HL-60 (cell line): ENCODE data around the gene SMYD1.

Experiments
- DNase-seq, 2 experiments: peaks; one replicate each; pipeline ENCODE4 v3.0.0-alpha.2; 2010 to 2020; ENCODE audit warnings: low read depth in 1 of 2, low spot score in 1 of 2
- H3K27ac ChIP-seq: fragments of 250-450 bp; sonication (Bioruptor Pico); replicated peaks from 2 replicates; pipeline ENCODE4 v1.5.1; 2020; ENCODE audit warnings: mild to moderate bottlenecking, moderate library complexity
- H3K27me3 ChIP-seq: fragments of 250-450 bp; sonication (Bioruptor Pico); 2 replicates; pipeline ENCODE4 v1.5.1; 2021; ENCODE audit warnings: mild to moderate bottlenecking, moderate library complexity; ENCODE audit not compliant: insufficient read depth, poor library complexity, severe bottlenecking
- H3K4me3 ChIP-seq: replicated peaks from 2 replicates; pipeline ENCODE4 v1.5.1; 2011; ENCODE audit warnings: mild to moderate bottlenecking, control low read depth, low read length; ENCODE audit not compliant: insufficient read depth
- GABPA ChIP-seq: IDR thresholded peaks from 2 replicates; pipeline ENCODE4 v1.6.1; 2012; ENCODE audit warnings: low read depth
- POLR2AphosphoS5 ChIP-seq: IDR thresholded peaks from 2 replicates; pipeline ENCODE4 v1.6.1; 2012; ENCODE audit warnings: low read depth
- SPI1 ChIP-seq: IDR thresholded peaks from 2 replicates; pipeline ENCODE4 v1.6.1; 2012; ENCODE audit warnings: low read depth, mild to moderate bottlenecking, borderline replicate concordance
- TF ChIP-seq, protein P1 (sequence below): IDR thresholded peaks from 2 replicates; pipeline ENCODE4 v1.6.1; 2012; ENCODE audit warnings: low read depth; ENCODE audit not compliant: insufficient replicate concordance
- TF ChIP-seq, protein P2 (sequence below): IDR thresholded peaks from one replicate; pipeline ENCODE4 v1.5.1; 2011; ENCODE audit warnings: low read length, control low read depth, inconsistent platforms; ENCODE audit not compliant: insufficient read depth

SMYD1 gene

DNA sequence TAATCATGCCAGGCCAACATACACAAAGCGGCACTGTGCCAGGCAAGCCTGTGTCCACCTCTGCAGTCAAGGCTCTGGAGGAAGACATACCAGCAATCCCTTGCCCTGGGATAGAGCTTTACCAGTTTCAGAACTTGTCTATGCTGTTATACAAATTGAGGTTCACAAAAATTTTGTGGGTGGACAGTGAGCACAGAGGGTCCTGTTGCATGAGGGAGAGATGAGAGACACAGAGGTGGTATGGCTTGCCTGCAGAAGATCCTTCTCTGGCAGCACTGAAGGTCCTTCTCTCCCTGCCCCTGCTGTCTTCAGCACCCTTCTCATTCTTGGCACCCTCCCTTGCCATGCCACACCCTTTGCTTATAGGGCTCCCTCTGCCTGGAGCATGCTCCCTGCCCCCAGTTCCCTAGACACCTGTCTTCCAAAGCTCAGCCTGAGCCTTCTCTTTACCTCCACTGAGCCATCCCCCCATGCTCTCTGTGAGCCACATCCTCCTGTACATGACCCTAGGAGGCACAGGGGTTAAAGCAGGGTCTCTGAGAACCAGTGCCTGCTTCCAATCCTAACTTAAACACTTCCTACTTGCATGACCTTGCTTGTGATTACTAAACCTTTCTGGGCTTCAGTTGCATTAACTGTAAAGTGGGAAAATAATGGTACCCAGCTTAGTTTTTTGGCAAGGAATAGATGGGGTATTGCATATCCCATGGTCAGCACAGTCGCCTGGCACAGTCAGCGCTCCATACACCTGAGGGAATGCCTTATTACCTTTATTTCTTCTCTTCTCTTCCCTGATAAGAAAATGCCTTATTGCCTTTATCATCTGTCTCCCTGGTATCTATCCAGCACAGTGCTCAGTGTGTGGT lies 59.4 kb downstream of the SMYD1 start:
- no peak for DNase-seq
- no peak overlapping the region for H3K4me3 ChIP-seq
- H3K27me3 ChIP-seq, result no peaks in the 10 kb centered on the region
- TF ChIP-seq, protein P1, sequence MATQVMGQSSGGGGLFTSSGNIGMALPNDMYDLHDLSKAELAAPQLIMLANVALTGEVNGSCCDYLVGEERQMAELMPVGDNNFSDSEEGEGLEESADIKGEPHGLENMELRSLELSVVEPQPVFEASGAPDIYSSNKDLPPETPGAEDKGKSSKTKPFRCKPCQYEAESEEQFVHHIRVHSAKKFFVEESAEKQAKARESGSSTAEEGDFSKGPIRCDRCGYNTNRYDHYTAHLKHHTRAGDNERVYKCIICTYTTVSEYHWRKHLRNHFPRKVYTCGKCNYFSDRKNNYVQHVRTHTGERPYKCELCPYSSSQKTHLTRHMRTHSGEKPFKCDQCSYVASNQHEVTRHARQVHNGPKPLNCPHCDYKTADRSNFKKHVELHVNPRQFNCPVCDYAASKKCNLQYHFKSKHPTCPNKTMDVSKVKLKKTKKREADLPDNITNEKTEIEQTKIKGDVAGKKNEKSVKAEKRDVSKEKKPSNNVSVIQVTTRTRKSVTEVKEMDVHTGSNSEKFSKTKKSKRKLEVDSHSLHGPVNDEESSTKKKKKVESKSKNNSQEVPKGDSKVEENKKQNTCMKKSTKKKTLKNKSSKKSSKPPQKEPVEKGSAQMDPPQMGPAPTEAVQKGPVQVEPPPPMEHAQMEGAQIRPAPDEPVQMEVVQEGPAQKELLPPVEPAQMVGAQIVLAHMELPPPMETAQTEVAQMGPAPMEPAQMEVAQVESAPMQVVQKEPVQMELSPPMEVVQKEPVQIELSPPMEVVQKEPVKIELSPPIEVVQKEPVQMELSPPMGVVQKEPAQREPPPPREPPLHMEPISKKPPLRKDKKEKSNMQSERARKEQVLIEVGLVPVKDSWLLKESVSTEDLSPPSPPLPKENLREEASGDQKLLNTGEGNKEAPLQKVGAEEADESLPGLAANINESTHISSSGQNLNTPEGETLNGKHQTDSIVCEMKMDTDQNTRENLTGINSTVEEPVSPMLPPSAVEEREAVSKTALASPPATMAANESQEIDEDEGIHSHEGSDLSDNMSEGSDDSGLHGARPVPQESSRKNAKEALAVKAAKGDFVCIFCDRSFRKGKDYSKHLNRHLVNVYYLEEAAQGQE, result no peak
- no peak for TF ChIP-seq POLR2AphosphoS5
- TF ChIP-seq, protein P2, sequence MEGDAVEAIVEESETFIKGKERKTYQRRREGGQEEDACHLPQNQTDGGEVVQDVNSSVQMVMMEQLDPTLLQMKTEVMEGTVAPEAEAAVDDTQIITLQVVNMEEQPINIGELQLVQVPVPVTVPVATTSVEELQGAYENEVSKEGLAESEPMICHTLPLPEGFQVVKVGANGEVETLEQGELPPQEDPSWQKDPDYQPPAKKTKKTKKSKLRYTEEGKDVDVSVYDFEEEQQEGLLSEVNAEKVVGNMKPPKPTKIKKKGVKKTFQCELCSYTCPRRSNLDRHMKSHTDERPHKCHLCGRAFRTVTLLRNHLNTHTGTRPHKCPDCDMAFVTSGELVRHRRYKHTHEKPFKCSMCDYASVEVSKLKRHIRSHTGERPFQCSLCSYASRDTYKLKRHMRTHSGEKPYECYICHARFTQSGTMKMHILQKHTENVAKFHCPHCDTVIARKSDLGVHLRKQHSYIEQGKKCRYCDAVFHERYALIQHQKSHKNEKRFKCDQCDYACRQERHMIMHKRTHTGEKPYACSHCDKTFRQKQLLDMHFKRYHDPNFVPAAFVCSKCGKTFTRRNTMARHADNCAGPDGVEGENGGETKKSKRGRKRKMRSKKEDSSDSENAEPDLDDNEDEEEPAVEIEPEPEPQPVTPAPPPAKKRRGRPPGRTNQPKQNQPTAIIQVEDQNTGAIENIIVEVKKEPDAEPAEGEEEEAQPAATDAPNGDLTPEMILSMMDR, result no peak
- TF ChIP-seq SPI1, result no peak
- TF ChIP-seq GABPA, result no peak
- H3K27ac ChIP-seq, result no peak overlapping the region

DNA sequence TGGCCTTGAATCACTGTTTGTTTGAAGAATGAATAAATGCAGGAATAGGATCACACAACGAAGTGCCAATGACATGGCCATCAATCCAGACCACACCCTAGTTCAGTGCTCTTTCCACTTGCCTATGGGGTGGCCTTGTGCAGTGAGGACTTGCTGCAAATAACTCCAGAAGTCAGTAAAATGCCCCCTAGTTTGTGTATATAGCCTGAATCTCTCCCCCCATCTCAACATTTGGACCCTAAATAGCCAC lies 59.9 kb downstream of the SMYD1 start:
- no peak for DNase-seq
- no peak for TF ChIP-seq GABPA
- TF ChIP-seq, protein P1, result no peak
- no peak for TF ChIP-seq SPI1
- TF ChIP-seq POLR2AphosphoS5, result no peak
- TF ChIP-seq, protein P2, result no peak
- Histone ChIP-seq H3K27ac (no peak overlapping the region), H3K27me3 (no peaks in the 10 kb centered on the region), H3K4me3 (no peak overlapping the region)

DNA sequence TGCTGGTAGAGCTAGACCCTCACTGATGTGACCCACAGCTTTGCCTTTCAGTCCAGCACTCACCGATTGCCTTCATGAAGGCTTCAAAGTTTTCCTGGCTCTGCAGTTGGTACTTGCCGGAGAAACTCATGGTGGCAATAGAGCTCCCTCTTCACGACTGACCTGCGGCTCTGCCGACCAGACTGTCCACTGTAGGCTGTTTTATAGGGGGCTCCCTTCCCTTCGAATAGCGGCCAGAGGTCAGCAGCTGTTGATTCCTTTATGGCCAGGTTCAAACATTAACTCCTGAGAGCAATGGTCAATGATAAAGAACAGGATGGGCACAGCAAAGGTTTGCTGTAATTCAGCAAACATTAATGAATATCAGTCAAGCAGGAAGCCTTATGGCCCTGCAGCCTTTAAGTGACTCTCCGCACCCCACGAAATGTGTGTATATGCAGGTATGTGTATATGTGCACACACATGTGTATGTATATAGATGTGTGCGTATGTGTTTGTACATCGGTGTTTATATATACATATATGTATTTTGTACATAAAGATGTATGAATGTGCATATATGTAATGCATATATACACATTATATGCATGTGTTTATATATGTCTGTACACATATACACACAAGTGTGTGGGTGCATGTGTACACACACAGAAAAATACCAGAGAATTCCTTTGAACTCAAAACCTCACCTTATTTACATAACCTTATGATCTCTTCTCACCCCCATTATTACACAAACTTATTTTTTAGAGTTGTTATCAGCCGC lies 60.4 kb downstream of the SMYD1 start, which contains the start of gene FABP1:
FABP1 (minus strand) TSS at position 175 of the 766 bp plus-strand sequence; CDS start at position 130, 45 bp downstream.
- TF ChIP-seq, protein P2, result no peak
- TF ChIP-seq, protein P1, result no peak
- no peak for TF ChIP-seq POLR2AphosphoS5
- TF ChIP-seq SPI1, result no peak
- TF ChIP-seq GABPA, result no peak
- Histone ChIP-seq H3K27me3 (no peaks in the 10 kb centered on the region), H3K27ac (no peak within 1 kb of the TSS), H3K4me3 (no peak within 1 kb of the TSS)
- no peak for DNase-seq
